ENCODE data around the gene SAMD5.
"Not testable (repeated sequence)": the region's sequence is repeated elsewhere in the genome, so short reads cannot be mapped to it uniquely, and the experiment has no call there.

SAMD5 gene

DNA sequence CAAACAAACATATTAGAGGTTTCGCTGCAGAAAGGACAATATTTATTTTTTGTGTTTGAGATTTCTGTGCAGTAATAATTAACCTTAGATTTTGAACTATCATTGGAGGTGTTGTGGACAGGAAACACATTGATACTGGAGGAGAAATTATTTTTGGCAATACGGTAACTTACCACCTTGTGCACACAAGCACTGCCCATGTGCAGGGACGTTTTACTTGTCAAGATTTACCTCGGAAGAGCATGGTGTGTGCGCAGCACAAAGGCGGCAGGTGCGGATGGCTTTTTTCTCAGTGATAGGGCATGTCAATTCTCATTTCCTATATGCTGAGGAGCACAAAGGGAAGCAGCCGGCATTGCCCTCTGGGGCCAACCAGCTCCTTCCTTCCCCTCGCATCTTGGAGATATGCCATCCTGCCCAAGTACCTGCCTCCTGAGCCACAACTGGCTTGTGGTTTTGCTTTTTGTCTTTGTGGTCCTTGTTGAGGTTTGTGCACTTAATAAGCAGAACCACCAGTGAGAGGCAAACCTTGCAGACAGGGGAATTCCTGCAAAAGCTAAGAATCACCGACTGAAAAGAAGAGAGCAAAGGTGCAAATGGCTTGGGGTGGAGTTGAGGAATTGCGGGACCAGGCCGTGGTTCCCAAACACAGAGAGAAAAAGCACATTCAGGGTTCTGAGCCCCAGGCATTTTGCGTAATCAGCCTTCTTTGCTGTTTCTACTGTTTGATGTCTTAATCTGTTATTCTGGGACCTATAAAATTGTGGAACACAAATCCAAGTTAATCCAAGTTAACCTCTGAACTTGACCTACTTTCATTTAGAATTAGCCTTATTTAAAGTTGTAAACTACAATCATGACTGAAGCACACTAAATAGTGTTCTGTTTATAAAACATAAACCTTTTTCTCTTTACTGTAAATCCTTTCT lies 21.9 kb downstream of the SAMD5 start:
- no peak for DNase-seq

DNA sequence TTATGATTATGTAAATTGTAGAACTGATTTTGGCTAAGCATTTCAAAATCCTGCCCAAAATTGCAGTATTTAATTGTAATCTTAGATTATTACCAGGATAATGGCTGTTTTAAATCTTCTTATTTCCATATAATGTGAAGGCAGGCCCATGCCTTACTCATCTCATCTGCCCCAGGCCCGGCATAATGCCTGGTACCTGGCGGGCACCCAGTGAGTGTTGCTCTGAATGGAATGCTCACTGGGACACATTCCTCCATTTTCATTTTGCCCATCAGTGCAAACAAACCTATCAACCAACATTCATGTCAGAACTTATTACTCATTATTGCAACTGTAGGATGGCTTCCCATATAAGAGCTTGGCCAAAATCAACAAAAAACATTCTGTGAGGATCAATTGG lies 22.8 kb downstream of the SAMD5 start:
- no peak for DNase-seq

- DNase-seq, result no peak
These were observed 25.8 kb downstream of the SAMD5 start for GRCh38 chr6:147534116-147534860.

DNA sequence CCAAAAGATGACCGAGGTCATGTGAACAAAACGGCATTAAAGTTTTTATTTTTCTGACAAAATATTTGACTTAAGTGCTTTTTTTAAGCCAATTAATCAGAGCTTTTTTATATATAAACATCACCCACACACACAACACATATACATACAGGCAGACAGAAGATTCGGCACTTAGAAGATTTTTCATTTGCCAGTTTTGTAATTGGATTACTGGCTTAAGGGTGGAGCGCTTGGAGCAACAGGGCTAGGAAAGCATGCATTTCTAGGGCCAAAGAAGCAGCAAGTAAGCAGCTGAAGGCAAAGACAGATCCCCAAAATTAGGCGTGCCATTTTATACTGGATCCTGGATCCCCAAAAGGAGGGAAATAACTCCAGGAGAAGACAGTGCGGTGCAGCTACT lies 30.3 kb downstream of the SAMD5 start:
- no peak for DNase-seq

GRCh38 chr6:147540075-147540474 lies 31.6 kb downstream of the SAMD5 start:
- DNase-seq, result no peak

DNA sequence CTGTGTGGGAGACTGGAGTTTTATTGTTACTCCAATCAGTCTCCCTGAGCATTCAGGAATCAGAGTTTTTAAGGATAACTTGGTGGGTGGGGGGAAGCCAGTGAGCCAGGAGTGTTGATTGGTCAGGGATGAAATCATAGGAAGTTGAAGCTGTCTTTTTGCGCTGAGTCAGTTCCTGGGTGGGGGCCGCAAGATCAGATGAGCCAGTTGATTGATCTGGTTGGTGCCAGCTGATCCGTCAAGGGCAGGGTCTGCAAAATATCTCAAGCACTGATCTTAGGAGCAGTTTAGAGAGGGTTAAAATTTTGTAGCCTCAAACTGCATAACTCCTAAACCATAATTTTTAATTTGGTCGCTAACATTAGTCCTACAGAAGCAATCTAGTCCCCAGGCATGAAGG lies 33.9 kb downstream of the SAMD5 start:
- DNase-seq, result not testable (repeated sequence)

DNA sequence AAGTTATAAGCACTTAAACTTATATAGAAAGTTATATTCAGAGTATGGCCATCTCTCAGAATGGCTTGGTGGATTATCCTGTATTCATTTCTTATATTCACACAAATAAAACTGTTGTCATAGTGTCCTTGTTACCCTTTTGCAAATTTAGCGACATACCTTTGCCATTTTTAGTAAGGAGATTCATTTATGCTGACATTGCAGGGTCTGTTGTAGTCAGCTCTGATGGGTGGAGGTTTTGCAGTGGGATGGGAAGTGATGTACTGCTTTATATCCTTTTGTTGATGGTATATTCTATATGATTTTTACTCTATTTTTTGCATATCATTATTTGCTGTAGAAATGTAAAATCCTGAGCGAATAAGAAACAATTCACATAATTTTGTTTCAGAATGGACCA lies 35.9 kb downstream of the SAMD5 start:
- DNase-seq, result no peak

- no peak for DNase-seq
These were observed 38.2 kb downstream of the SAMD5 start for GRCh38 chr6:147546501-147547368.

GRCh38 chr6:147547369-147547902 lies 38.9 kb downstream of the SAMD5 start:
- DNase-seq, result no peak

GRCh38 chr6:147548921-147549475 lies 40.5 kb downstream of the SAMD5 start:
- DNase-seq, result no peak

GRCh38 chr6:147549531-147549930 lies 41.0 kb downstream of the SAMD5 start:
- no peak for DNase-seq

- DNase-seq, result no peak
These were observed 43.5 kb downstream of the SAMD5 start for GRCh38 chr6:147551976-147552375.

DNA sequence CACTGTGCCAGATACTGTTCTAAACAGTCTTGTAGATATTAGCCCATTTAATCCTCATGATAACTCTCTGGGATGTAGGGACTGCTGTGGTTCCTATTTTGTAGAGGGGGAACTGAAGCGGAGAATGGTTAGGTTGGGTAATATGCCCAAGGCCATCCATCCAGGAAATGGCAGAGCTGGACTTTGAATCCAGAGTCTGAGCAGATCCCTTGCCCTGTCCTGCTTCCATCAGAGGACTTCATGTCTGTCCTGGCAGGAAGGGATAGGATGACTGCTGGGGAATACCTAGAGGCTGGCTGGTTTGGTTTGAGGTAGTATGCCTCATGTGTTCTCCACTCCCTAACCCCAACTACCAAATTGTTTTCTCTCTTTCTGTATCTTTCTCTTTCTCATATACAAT lies 44.6 kb downstream of the SAMD5 start:
- DNase-seq, result no peak

- no peak for DNase-seq
These were observed 45.8 kb downstream of the SAMD5 start for GRCh38 chr6:147554281-147554680.

GRCh38 chr6:147559006-147559405 lies 50.5 kb downstream of the SAMD5 start:
- no peak for DNase-seq

GRCh38 chr6:147560670-147561069 lies 52.2 kb downstream of the SAMD5 start:
- DNase-seq, result no peak

DNA sequence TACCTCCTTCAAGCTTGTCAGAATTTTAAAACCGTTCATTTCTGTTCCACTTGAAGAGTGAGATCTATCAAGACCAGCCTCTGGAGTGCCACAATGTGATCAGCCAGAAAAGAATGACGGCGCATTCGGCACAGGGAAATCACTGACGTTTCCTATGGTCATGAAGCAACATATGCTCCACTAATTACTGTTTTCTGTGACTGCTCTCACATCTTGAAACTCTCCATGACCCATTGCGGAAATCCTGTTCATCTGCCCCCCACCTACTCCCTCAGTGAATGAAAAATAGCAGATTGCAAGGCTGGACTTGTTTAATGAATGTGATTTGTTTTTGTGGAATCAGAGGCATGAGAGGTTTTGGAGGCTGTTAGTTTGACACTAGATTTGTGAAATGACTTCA lies 53.2 kb downstream of the SAMD5 start:
- DNase-seq, result no peak

- DNase-seq, result no peak
These were observed 55.0 kb downstream of the SAMD5 start for GRCh38 chr6:147563472-147563871.

GRCh38 chr6:147564556-147564955 lies 56.1 kb downstream of the SAMD5 start:
- no peak for DNase-seq

GRCh38 chr6:147566244-147566898 lies 57.9 kb downstream of the SAMD5 start:
- DNase-seq, result no peak

DNA sequence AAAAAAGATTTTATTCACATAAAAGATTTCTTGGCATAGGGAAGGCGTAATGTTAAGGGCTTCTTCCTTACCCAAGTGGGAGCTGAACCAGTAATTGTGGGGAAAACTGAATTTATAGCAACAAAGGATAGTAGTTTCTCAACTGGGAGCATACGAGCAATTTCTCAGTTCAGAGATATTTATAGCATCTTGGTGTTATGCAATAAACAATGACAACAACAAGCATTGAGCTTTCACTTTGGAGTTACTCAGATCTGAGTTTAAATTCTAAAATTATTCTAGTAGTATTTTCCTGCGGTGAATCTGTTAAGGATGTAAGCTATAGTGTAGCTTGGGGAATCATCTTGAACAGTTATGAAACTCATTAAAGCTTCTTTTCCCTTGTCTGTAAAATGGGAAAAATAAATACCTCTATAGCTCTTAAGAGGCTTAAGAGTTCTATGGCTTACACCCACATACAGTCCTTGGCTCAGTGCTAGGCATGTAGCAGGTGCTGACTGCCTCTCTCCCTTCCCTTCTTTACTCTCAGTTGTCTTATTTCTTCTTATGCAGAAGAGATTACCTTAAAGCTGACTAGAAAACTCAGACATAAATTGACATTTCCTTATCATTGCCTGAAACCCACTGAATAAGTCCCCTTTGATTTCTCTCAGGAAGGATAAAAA lies 58.8 kb downstream of the SAMD5 start:
- DNase-seq, result no peak

Measured in NCI-H2107 (cell line).